Endometrial microvascular endothelial cells (primary cell): ENCODE results near the gene SDK2. TPM values are rescaled to one million over a fixed set of nuclear protein-coding genes. Genes with fewer than 3 reads are reported as not detected.

Experiments used
- in situ Hi-C: cut with HindIII; loops from 2 replicates; pipeline ENCODE4 v1.10.0; 2017; ENCODE audit warnings: low sequenced_read_pairs, low pct_unique_long_range_greater_than_20kb; ENCODE audit errors: inconsistent ontology term
- total RNA-seq: library from RNA; depleted of rRNA; stranded (reverse); fragments of >200 nt; gene quantifications from one replicate; pipeline ENCODE4 v1.2.3, GENCODE V29; 2015; ENCODE audit errors: inconsistent ontology term

The SDK2 gene
- total RNA-seq, 1 donor from 2014 or later = not detected

GRCh38 chr17:73638556-73638955 is 5.7 kb downstream of the SDK2 start:
- in situ Hi-C loops = no loop called here

DNA sequence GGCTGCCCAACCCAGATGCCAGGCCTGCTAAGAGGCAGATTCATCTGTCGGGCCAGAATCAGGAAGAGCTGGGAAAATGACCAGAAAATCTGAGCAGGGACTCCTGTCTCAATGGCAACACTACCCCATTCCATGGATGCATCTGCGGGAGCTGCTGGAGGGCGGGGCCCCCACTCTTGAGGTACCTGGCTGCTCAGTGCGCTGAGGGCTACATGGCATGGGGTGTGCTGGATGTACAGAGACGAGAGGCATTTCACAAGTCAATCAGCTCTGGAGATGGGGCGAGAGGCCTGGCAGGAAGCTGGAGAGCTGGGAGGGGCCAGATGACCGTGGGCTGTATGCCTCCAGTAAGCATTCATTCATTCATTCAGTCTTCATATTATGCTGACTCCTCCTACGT is 6.4 kb downstream of the SDK2 start:
- in situ Hi-C loops = no loop called here

GRCh38 chr17:73635101-73635817 is 9.0 kb downstream of the SDK2 start:
- in situ Hi-C loops = no loop called here

DNA sequence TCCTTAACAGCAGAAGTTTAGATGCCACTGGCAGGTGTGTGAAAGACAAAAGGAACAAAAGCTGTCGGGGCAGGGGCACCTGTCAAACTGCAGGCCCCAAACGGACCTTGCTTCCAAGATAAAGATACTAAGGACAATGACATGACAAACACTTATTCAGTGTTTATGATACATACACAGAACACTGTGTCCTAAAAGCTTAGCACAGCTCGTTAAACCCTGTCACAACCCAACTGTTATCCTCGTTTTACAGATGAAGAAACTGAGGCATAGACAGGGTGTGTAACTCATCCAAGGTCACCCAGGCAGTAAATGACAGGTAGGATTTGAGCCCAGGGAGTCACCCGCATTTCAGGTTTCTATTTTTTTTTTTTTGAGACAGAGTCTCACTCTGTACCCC is 9.6 kb downstream of the SDK2 start:
- in situ Hi-C loops = no loop called here

- in situ Hi-C loops = no loop called here
Measured at GRCh38 chr17:73633736-73634135, 10.5 kb downstream of the SDK2 start.

DNA sequence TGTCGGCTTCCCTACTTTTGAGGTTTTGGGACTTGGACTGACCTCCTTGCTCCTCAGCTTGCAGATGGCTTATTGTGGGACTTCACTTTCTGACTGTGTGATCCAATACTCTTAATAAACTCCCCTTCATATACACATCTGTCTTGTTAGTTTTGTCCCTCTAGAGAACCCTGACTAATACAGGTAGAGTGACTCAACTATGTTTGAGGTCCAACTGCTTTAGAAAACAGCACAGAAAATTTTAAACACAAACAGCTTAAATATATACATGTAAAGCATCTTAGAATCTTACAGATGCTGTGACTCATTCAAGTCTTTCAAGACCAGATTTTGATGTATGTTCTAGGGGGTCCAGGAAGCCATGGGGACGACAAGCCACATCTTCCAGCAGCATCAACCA is 11.7 kb downstream of the SDK2 start:
- in situ Hi-C loops = no loop called here

GRCh38 chr17:73630965-73631595 is 13.2 kb downstream of the SDK2 start:
- in situ Hi-C loops = no loop called here

DNA sequence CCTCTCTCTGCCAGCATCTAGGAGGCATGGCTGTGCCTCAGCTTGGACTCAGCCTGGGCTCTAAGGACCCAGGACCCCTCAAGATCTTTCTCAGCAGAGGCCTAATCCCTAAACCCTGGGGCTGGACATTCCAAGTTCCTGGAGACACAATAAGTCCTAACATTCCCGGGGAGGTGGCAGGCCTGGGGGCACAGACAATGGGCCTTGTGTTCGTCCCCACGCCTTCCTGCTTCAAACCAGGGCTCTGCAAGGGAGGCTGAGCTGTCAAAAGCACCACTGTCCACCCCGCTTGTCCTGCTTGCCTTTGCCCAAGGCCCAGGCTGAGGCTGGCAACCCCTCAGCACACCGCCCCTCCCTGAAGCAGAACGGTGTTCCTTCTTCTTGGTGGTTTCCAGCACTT is 13.7 kb downstream of the SDK2 start:
- in situ Hi-C loops = no loop called here

DNA sequence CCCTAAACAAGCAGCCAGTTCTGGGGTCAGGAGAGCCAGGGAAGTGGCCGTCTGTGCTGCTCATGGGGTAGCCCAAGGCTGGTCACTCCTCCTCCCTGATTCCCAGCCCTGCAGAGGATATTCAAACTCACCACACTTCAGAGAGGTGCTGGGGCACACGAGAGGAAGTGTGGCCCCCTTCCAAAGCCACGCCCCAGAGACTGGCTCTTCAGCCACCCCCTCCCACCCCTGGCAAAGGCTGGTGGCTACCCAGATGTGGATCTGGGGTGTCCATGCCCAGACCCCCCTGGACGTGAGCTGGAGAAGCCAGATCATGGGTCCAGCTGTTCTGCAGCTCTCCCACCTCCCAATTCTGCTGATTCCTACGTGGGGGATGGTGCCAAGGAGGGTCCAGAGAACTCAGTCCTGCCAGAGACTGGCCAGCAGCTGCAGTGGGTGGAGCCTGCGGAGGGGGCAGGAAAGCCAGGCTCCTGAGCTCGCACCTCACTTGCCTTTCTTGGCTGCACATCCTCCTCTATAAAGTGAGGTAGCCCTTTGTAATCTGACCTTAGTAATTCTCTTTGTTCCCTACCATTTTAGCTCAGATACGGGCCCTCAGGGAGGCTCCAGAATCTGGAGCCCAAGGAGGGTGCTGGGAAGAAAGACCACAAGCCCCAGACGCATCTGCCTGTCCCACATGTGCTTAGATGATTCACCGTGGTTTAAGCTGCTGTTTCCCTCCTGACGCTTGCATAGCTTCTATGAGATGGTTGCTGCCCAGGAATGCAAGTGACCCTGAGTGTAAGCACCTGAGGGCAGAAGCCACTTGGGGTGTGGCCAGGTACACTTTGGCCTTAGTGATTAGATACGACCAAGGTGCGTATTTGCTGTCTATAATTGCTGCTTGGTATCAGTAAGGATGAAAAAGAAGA is 15.3 kb downstream of the SDK2 start:
- in situ Hi-C loops = no loop called here

GRCh38 chr17:73625991-73626673 is 18.1 kb downstream of the SDK2 start:
- in situ Hi-C loops = no loop called here

- in situ Hi-C loops = no loop called here
Measured at GRCh38 chr17:73625006-73625405, 19.2 kb downstream of the SDK2 start.

DNA sequence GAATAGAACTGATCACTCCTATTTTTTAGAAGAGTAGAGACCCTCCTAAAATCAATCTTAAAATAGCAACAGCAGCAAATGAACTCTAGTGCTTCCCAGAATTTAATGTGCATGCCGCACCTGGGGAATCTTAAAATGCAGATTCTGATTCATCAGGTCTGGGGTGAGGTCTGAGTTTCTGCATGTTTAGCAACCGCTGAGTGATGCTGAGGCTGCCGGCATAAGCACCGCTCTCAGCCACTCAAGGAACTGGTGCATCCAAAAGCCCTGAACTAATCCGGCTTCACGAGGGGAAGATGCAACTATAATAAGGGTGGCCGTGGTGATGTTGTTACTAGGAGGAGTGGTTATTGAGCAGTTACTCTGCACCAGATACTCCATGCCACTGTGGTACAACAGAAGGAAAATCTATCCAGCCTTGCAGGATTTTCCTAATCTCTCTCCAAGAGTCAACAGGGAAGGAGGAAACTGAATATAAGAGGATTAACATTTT is 19.7 kb downstream of the SDK2 start:
- in situ Hi-C loops = no loop called here

- in situ Hi-C loops = no loop called here
Measured at GRCh38 chr17:73623818-73624217, 20.4 kb downstream of the SDK2 start.

DNA sequence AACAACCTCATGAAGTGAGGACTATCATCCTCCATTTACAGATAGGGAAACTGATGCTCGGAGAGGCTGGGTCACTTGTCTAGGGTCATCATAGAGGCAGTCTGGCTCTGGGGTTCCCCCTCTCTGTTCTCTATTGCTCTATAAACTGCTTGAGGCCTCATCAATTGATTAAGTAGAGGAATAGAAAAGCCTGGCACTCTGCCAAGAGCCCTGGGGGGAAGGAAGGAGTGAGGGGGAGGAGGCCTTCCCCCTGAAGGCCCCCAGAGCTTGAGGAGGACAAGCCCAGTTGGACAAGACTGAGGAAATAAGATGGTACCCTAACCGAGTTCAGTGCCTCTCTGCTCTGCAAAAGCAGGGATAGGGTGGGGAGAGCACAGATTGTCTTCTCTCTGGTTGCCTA is 21.0 kb downstream of the SDK2 start:
- in situ Hi-C loops = no loop called here

- in situ Hi-C loops = no loop called here
Measured at GRCh38 chr17:73622381-73622780, 21.9 kb downstream of the SDK2 start.

DNA sequence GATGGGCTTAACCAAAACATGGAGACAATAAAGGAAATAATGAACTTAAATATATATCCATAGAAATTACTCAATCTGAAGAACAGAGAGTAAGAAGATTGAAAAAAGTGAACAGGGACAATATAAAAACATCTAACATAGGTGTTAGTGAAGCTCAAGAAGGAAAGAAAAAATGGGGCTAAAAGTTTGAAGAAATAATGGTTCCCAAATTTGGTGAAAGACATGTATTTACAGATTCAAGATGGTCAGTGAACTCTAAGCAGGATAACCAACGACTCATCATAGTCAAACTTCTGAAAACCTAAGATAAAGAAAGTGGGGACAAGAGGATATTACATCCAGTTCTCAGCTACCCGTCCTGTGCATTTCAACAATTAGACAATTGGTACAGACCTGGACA is 22.6 kb downstream of the SDK2 start:
- in situ Hi-C loops = no loop called here

GRCh38 chr17:73620414-73620813 is 23.8 kb downstream of the SDK2 start:
- in situ Hi-C loops = no loop called here

DNA sequence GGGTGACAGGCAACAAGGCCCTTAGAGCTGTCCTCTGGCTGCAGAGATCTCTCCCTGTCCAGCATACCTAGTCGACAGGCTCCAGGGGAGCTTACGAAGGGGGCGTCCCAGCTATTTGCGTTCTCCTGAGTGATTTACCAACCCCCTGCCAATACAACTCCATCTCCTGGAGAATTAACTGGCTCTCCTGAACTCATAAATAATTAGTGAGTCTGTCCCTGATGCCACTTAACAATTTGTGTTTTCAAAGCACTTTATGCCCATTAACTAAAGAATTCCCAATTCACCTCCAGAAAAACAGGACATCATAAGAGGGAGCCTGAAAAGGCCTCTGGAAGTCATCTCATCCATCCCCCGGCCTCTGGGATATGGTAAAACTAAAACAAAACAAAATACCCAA is 26.7 kb downstream of the SDK2 start:
- in situ Hi-C loops = no loop called here

DNA sequence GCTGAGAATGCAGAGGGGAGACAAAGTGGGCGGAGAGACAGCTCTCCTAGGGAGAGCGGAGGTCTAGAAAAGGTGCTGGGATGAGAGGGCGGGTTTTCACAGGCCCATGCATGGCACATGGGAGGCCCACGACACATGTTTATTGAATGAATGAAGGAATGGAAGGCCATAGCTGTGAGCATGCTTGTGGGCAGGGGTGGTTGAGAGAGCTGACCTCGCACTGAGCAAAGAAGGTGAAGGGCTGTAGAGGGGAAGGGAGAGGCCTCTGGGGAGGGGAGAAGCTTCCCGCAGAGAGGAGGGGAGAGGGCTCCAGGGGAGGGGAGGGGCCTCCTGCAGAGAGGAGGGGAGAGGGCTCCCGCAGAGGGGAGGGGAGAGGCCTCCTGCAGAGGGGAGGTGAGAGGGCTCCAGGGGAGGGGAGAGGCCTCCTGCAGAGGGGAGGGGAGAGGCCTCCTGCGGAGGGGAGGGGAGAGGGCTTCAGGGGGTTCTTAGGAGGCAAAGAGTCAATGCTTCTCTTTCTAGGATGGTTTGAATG is 27.3 kb downstream of the SDK2 start:
- in situ Hi-C loops = no loop called here
